GM12878 (cell line): ENCODE data around the gene IRF4. TPM values are rescaled to one million over a fixed set of nuclear protein-coding genes. Genes with fewer than 3 reads are reported as not detected.

Source experiments
- CBFB ChIP-seq: IDR thresholded peaks from 2 replicates; pipeline ENCODE4 v1.6.1; 2016; ENCODE audit warnings: antibody characterized with exemption, low read depth
- IRF4 ChIP-seq: IDR thresholded peaks from 2 replicates; pipeline ENCODE4 v1.6.1; 2011; ENCODE audit warnings: low read depth, low read length
- KAT2A ChIP-seq: conservative IDR thresholded peaks from 2 replicates; pipeline ENCODE4 v1.6.1; 2011; ENCODE audit warnings: low read depth, low read length; ENCODE audit not compliant: control insufficient read depth
- POLR2A ChIP-seq: IDR thresholded peaks from 2 replicates; pipeline ENCODE4 v1.6.1; 2011; ENCODE audit warnings: low read depth, mild to moderate bottlenecking, low read length
- SMAD1 ChIP-seq: fragments of 450-650 bp; IDR thresholded peaks from 2 replicates; pipeline ENCODE4 v1.6.1; 2018; ENCODE audit warnings: mild to moderate bottlenecking, low read depth; ENCODE audit not compliant: partially characterized antibody
- SPI1 ChIP-seq: IDR thresholded peaks from 2 replicates; pipeline ENCODE4 v1.6.1; 2011; ENCODE audit warnings: low read depth, mild to moderate bottlenecking, low read length, moderate library complexity, borderline replicate concordance; ENCODE audit not compliant: insufficient read depth
- SUPT20H ChIP-seq: IDR thresholded peaks from 2 replicates; pipeline ENCODE4 v1.6.1; 2011; ENCODE audit warnings: low read depth, mild to moderate bottlenecking, low read length, moderate library complexity, borderline replicate concordance; ENCODE audit not compliant: control insufficient read depth
- TCF3 ChIP-seq: IDR thresholded peaks from 2 replicates; pipeline ENCODE4 v1.6.1; 2012; ENCODE audit warnings: low read depth, mild to moderate bottlenecking, low read length, borderline replicate concordance; ENCODE audit not compliant: insufficient read depth
- ZBED1 ChIP-seq: IDR thresholded peaks from 2 replicates; pipeline ENCODE4 v1.6.1; 2016; ENCODE audit warnings: borderline replicate concordance
- polyA plus RNA-seq, 11 experiments: library from polyadenylated mRNA; depleted of rRNA in 4 of 11; unstranded in 6 of 11; stranded (reverse) in 5 of 11; fragments of >200 nt; fragmentation: Nextera tagmentation in 4 of 11; fragmentation: Illumina TruSeq in 1 of 11; extraction: Ambion mirVana in 4 of 11; extraction: Trizol in 1 of 11; gene quantifications; 1 replicate in 1 of 11; 2 replicates in 10 of 11; pipeline versions ENCODE4 v1.2.1 to v1.2.3, GENCODE V29; 2011 to 2016; ENCODE audit warnings: inconsistent platforms in 2 of 11, missing spikeins in 2 of 11, low read depth in 1 of 11
- total RNA-seq, 4 experiments: library from RNA; depleted of rRNA in 3 of 4; stranded (reverse); fragments of >200 nt in 3 of 4; fragmentation: Illumina TruSeq in 1 of 4; extraction: Trizol in 1 of 4; gene quantifications; 2 replicates each; pipeline versions ENCODE4 v1.2.1 to v1.2.3, GENCODE V29; 2013 to 2021
- TF ChIP-seq, protein P1 (sequence below): IDR thresholded peaks from 2 replicates; pipeline ENCODE4 v1.6.1; 2011; ENCODE audit warnings: borderline replicate concordance, low read depth, mild to moderate bottlenecking, moderate library complexity, mixed read lengths, low read length; ENCODE audit not compliant: insufficient read depth; ENCODE audit errors: extremely low read length
- TF ChIP-seq, protein P2 (sequence below): IDR thresholded peaks from 2 replicates; pipeline ENCODE4 v1.6.1; 2012; ENCODE audit warnings: low read depth, low read length, improper control_type of control experiment
- TF ChIP-seq, protein P3 (sequence below), 3 experiments: IDR thresholded peaks in 2 of 3; conservative IDR thresholded peaks in 1 of 3; 2 replicates each; pipeline ENCODE4 v1.5.1; 2011; ENCODE audit warnings: low read depth in 3 of 3, low read length in 3 of 3, mild to moderate bottlenecking in 3 of 3, control low read depth in 2 of 3, moderate library complexity in 2 of 3, inconsistent platforms in 1 of 3, mixed read lengths in 1 of 3; ENCODE audit not compliant: control insufficient read depth in 2 of 3, insufficient read depth in 1 of 3; ENCODE audit errors: extremely low read depth in 1 of 3

IRF4 gene
- total and polyA plus RNA-seq, 10 of the 15 experiments (the other 5 are each of a cell fraction or from before 2014, with no cell fraction given), result 50.0 to 495 (median 257) TPM

DNA sequence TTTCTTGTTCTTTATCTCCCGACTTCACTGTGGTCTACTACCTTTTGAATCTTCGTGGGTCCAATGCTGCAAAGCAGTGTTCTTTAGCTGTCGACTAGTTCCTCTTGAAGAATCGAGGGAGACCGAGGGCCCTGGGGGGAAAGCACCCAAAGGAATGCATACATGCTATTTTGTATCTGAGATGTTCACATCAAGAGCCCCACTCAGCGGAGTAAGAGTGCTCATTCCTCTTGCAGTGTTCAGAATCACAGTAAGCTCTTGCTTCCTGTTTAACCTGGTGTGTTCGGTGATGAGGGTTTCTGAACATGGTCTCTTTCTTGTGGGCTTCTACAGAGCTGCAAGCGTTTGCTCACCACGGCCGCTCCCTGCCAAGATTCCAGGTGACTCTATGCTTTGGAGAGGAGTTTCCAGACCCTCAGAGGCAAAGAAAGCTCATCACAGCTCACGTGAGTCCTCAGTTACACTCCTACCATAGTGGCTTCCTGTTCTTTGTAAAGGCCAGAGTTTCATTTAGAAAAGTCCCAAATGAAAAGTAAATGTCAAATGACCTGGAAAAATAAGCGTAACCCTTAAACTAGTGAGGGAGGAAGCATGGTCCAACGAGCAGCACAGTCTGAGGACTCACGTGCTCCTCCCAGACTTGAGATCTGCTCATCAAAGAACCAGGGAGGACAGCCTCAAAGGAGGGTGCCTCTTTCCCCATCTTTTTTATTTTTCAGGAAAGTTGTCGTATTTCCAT lies 13.3 kb downstream of the IRF4 start (continued):
- TF ChIP-seq TCF3 (0 out of 2 replicates have a peak, but pooled peaks have one; percentile 13), POLR2A (peak; percentile 75), SMAD1 (no peak), CBFB (no peak; the same call in 1 of the 2 replicates), SUPT20H (no peak), ZBED1 (no peak; the same call in 1 of the 2 replicates), SPI1 (no peak), IRF4 (no peak), KAT2A (no peak)
- TF ChIP-seq, protein P1, sequence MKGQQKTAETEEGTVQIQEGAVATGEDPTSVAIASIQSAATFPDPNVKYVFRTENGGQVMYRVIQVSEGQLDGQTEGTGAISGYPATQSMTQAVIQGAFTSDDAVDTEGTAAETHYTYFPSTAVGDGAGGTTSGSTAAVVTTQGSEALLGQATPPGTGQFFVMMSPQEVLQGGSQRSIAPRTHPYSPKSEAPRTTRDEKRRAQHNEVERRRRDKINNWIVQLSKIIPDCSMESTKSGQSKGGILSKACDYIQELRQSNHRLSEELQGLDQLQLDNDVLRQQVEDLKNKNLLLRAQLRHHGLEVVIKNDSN, result no peak
- TF ChIP-seq, protein P2, sequence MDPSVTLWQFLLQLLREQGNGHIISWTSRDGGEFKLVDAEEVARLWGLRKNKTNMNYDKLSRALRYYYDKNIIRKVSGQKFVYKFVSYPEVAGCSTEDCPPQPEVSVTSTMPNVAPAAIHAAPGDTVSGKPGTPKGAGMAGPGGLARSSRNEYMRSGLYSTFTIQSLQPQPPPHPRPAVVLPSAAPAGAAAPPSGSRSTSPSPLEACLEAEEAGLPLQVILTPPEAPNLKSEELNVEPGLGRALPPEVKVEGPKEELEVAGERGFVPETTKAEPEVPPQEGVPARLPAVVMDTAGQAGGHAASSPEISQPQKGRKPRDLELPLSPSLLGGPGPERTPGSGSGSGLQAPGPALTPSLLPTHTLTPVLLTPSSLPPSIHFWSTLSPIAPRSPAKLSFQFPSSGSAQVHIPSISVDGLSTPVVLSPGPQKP, result no peak
- TF ChIP-seq, protein P3, sequence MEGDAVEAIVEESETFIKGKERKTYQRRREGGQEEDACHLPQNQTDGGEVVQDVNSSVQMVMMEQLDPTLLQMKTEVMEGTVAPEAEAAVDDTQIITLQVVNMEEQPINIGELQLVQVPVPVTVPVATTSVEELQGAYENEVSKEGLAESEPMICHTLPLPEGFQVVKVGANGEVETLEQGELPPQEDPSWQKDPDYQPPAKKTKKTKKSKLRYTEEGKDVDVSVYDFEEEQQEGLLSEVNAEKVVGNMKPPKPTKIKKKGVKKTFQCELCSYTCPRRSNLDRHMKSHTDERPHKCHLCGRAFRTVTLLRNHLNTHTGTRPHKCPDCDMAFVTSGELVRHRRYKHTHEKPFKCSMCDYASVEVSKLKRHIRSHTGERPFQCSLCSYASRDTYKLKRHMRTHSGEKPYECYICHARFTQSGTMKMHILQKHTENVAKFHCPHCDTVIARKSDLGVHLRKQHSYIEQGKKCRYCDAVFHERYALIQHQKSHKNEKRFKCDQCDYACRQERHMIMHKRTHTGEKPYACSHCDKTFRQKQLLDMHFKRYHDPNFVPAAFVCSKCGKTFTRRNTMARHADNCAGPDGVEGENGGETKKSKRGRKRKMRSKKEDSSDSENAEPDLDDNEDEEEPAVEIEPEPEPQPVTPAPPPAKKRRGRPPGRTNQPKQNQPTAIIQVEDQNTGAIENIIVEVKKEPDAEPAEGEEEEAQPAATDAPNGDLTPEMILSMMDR (IDR thresholded peaks at IDR 0.05 in 2 of 3, conservative IDR thresholded peaks at IDR 0.05 in 1 of 3; ENCODE audit: control insufficient read depth in 2 of 3, extremely low read depth in 1 of 3, insufficient read depth in 1 of 3, low read depth in 3 of 3, low read length in 3 of 3), result peak in 1 of 3 experiments; percentile 2; a peak in 1 of 6 replicates
